Stimulated activated naive B cell treated with anti-CD40 and anti-IgM and Interleukin-4, amounts not matched to agents 10 μg/mL and 1 μg/mL and 100 μg/mL, for 72 hours (primary cell): Measurements from ENCODE around the gene TCF12.

Experiments used
- ATAC-seq, 2 donors: fragments of 150-1000 bp; cut with Tn5 transposase; replicated peaks; 2 replicates each; pipeline ENCODE4 v1.10.0; 2021; ENCODE audit warnings: moderate library complexity in 1 of 2
- DNase-seq: peaks from one replicate; pipeline ENCODE4 v3.0.0; 2021
- H3K27ac Mint-ChIP-seq: one replicate; pipeline ENCODE4 v1.8.0; 2022; ENCODE audit warnings: mild to moderate bottlenecking, mixed read lengths
- H3K27me3 Mint-ChIP-seq, 2 donors: one replicate each; pipeline ENCODE4 v1.8.0; 2022; ENCODE audit warnings: mixed read lengths in 2 of 2
- H3K36me3 Mint-ChIP-seq, 2 donors: one replicate each; pipeline ENCODE4 v1.8.0; 2022; ENCODE audit warnings: mixed read lengths in 2 of 2, mild to moderate bottlenecking in 1 of 2
- H3K4me1 Mint-ChIP-seq, 2 donors: one replicate each; pipeline ENCODE4 v1.8.0; 2022; ENCODE audit warnings: mixed read lengths in 2 of 2, mild to moderate bottlenecking in 1 of 2
- H3K4me3 Mint-ChIP-seq, 2 donors: one replicate each; pipeline ENCODE4 v1.8.0; 2022; ENCODE audit warnings: mild to moderate bottlenecking in 2 of 2, mixed read lengths in 2 of 2, moderate library complexity in 1 of 2
- H3K9me3 Mint-ChIP-seq, 2 donors: one replicate each; pipeline ENCODE4 v1.8.0; 2022; ENCODE audit warnings: mixed read lengths in 2 of 2, mild to moderate bottlenecking in 1 of 2

The TCF12 gene

DNA sequence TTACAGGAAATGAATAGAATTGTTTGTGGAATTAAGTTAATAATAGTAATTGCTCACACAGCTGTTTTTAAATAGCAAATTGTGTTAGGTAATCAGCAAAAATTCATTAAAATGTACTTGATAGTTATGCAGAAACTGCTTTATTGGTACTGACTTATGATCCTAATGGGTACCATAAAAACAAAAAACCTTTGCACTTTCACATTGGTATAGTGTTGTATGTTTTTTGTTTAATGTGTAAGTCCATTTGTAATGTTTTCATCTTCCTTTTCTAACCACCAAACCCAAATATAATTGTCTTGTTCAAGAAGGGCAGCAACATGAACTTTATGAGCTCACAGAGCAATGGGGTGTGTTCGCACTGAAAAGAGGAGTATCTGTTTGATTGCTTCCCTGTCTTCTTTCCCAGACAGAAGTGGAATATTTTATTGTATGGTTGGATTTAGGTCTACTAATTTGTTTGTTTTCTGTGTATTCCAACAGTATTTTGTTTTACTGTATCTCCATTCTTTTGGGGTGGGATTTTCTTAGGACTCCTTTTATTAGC lies 135.8 kb downstream of the TCF12 start:
- Mint-ChIP-seq H3K4me1 (peaks cover 31 to 62% of the 10 kb centered on the region in 2 donors), H3K27ac (peak overlapping the region; percentile 25), H3K9me3 (no peaks in the 10 kb centered on the region), H3K36me3 (peaks cover 3 to 11% of the 10 kb centered on the region in 2 donors), H3K4me3 (no peak overlapping the region), H3K27me3 (no peaks in the 10 kb centered on the region)
- no peak for DNase-seq
- no peak for ATAC-seq

DNA sequence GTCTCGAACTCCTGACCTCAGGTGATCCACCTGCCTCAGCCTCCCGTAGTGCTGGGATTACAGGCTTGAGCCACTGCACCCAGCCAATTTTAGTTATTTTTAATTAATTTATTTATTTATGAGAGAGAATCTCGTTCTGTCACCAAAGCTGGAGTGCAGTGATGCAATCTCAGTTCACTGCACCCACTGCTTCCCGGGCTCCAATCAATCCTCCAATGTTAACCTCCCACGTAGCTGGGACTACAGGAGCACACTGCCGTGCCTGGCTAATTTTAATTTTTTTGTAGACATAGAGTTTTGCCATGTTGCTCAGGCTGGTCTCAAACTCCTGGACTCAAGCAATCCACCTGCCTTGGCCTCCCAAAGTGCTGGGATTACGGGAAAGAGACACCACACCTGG lies 137.9 kb downstream of the TCF12 start:
- H3K27me3 Mint-ChIP-seq, result no peaks in the 10 kb centered on the region

DNA sequence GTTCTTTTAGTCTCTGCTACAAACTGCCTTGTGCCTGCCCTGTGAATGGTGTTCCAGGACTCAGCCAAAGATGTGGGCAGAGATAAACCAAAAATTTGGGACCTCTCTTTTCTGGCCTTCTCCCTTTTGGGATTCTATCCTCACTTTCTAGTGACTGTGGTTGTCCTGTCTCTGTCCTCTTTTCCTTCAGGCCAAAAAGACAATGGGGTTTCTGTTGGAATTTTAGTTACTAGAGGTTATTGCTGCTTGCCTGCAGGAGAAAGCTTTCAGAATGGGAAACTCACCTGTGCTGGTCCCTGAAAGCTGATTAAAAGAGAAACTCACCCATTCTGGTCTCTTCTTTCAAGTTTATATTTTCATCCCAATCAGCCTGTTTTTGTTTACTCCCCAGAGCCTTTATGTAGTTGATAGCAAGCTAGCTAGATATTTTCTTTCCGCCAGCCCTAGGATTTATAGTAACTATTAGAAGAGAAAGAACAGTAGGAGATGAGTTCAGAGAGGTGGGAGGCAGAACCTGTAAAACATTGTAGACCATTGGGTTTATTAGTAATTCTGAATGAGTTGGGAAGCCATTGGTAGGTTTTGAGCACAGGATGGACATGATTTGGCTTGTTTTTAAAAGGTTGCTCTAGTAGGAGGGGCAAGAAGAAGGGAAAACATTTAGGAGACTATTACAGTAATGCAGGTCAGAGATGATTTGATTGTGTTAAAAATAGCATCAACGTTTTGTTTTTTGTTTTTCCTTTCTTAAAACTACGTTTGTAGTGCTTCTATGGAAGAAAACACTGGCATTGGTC lies 138.9 kb downstream of the TCF12 start:
- DNase-seq (no peak), ATAC-seq (no peak)
- no peaks in the 10 kb centered on the region for H3K9me3 Mint-ChIP-seq
- H3K27me3 Mint-ChIP-seq, result no peaks in the 10 kb centered on the region
- H3K4me1 Mint-ChIP-seq, result peaks cover 21 to 51% of the 10 kb centered on the region in 2 donors
- H3K36me3 Mint-ChIP-seq, result peaks cover 0 to 5% of the 10 kb centered on the region in 2 donors
- no peak overlapping the region for H3K4me3 Mint-ChIP-seq
- H3K27ac Mint-ChIP-seq, result no peak overlapping the region

More for the DNA sequence above, 137.9 kb downstream of the TCF12 start:
- no peak for DNase-seq
- peaks cover 2 to 8% of the 10 kb centered on the region in 2 donors for H3K36me3 Mint-ChIP-seq
- H3K9me3 Mint-ChIP-seq, result no peaks in the 10 kb centered on the region
- H3K27ac Mint-ChIP-seq, result no peak overlapping the region
- peaks cover 27 to 61% of the 10 kb centered on the region in 2 donors for H3K4me1 Mint-ChIP-seq
- ATAC-seq, result no peak
- H3K4me3 Mint-ChIP-seq, result no peak overlapping the region

DNA sequence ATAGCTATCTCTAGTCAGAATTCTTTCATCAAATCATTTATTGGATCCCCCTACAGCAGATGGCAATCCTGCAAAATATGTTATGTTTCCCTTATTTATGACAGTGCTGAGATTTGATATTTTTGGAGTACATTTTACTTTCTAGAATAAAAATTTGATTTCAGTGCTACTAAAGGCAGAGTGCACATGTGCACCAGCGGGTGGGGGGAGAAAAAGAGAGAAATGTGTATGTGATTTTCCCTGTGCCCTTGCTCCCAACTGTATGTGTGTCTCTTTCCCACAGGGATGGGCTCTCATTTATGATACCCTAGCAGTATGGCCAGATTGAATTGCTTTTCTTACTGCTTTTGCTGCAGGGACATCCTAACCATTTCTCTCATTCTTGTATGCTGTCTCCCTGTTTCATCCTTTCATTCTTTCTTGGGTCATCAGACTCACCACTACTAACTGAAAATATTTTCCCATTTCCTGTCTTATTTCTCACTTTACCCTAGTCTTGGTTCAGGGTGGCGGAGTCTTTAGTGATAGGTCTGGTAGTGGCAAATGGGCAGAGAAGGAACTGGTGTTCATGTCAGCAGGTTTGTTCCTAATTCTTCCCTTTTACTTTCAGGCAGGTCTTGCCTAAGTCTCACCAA lies 140.7 kb downstream of the TCF12 start:
- H3K27ac Mint-ChIP-seq, result no peak overlapping the region
- ATAC-seq (no peak), DNase-seq (no peak)
- H3K9me3 Mint-ChIP-seq, result no peaks in the 10 kb centered on the region
- no peak overlapping the region for H3K4me3 Mint-ChIP-seq
- peaks cover 18 to 43% of the 10 kb centered on the region in 2 donors for H3K4me1 Mint-ChIP-seq
- H3K36me3 Mint-ChIP-seq, result peaks cover 3 to 11% of the 10 kb centered on the region in 2 donors
- no peaks in the 10 kb centered on the region for H3K27me3 Mint-ChIP-seq

DNA sequence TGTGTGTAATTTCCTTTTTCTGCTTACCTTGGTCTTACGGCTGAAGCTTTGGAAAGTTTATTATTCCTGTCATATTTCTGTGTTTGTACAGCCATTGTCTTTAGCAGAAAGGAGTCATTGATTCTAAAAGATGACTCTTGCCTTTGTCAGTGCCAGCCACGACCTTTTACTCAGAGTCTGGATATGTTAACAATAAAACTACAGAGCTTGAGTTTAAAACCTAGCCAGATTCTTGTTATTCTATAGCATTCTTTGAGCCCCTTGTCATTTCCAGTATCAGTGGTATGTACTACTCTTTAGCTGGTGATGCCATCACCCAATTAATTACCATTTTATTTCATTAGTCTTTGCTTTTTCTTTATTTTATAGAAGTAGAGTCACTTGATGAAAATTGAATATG lies 142.4 kb downstream of the TCF12 start:
- Mint-ChIP-seq H3K9me3 (no peaks in the 10 kb centered on the region), H3K27ac (no peak overlapping the region), H3K4me1 (peaks cover 16 to 35% of the 10 kb centered on the region in 2 donors), H3K27me3 (no peaks in the 10 kb centered on the region), H3K36me3 (peaks cover 6 to 9% of the 10 kb centered on the region in 2 donors), H3K4me3 (no peak overlapping the region)
- DNase-seq, result no peak
- ATAC-seq, result no peak

DNA sequence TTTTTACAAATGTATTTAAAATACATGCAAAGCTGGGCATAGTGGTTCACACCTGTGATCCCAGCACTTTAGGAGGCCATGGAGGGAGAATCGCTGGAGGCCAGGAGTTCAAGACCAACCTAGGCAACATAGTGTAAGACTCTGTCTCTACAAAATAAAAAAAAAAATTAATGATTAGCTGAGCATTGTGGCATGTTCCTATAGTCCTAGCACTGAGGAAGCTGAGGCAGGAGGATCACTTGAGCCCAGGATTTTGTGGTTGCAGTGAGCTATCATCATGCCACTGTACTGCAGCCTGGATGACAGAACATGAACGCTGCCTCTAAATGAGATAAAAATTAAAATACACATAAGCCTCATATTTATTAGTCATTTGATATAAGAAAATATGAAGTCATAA lies 142.8 kb downstream of the TCF12 start:
- DNase-seq (no peak), ATAC-seq (no peak)
- peaks cover 16 to 33% of the 10 kb centered on the region in 2 donors for H3K4me1 Mint-ChIP-seq
- no peaks in the 10 kb centered on the region for H3K27me3 Mint-ChIP-seq
- H3K9me3 Mint-ChIP-seq, result no peaks in the 10 kb centered on the region
- no peak overlapping the region for H3K27ac Mint-ChIP-seq
- peaks cover 6 to 9% of the 10 kb centered on the region in 2 donors for H3K36me3 Mint-ChIP-seq
- H3K4me3 Mint-ChIP-seq, result no peak overlapping the region

DNA sequence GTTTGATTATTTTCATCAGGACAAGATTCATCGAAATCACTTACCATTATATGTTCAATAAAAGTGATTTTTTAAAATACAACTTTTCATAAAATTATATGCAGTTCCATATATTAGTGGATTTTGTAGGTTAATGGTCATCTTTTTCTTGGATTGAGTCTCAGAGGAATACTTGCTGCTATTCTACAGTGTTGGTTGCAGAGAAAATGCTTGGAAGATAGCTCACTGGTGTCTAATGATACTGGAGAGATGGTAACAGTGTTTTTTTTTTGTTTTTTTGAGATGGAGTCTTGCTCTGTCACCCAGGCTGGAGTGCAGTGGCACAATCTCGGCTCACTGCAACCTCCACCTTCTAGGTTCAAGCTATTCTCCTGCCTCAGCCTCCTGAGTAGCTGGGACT lies 143.3 kb downstream of the TCF12 start:
- Mint-ChIP-seq H3K27ac (no peak overlapping the region), H3K27me3 (no peaks in the 10 kb centered on the region), H3K36me3 (peaks cover 6 to 9% of the 10 kb centered on the region in 2 donors), H3K4me1 (peaks cover 16 to 31% of the 10 kb centered on the region in 2 donors), H3K9me3 (no peaks in the 10 kb centered on the region), H3K4me3 (no peak overlapping the region)
- no peak for DNase-seq
- no peak for ATAC-seq

DNA sequence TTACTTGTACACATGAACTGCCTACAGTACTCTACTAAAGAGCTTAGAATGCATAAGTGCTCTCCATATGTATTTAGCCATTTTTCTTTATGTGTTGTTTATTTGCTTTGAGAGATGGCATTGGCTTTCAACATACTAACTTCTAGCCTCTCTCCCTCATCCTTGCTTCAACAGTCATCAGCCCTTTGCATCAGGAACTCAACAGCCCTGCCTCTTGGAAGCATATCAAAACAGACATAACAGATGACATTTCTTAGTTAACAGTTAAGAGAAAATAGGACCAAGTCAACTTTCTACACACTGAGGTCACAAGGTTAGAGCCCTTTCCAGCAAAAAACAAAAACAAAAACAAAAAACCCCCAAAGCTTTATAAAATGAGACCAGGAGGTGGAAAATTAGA lies 145.6 kb downstream of the TCF12 start:
- no peaks in the 10 kb centered on the region for H3K27me3 Mint-ChIP-seq
- no peaks in the 10 kb centered on the region for H3K9me3 Mint-ChIP-seq
- H3K4me3 Mint-ChIP-seq, result no peak overlapping the region
- H3K36me3 Mint-ChIP-seq, result peaks cover 9 to 13% of the 10 kb centered on the region in 2 donors
- no peak for ATAC-seq
- no peak overlapping the region for H3K27ac Mint-ChIP-seq
- H3K4me1 Mint-ChIP-seq, result peaks cover 12 to 30% of the 10 kb centered on the region in 2 donors
- no peak for DNase-seq

DNA sequence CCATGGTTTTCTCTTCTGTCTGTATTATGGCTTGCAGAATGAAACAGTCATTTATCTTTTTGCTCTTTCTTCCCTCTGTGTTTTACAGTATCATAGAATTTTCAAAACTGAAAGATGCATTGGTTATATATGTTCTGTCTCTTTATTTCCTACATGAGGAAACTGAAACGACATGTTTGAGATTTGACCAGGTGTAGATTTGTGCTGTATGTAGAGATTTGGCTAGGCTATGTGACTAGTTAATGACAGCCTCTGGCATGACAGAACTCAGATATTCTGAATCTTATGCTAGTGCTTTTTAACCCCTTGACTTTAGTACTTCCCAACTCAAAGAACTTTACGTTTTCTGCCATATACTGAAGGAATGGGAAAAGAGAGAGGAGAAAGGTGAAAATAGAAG lies 151.0 kb downstream of the TCF12 start:
- no peak overlapping the region for H3K4me3 Mint-ChIP-seq
- H3K27me3 Mint-ChIP-seq, result no peaks in the 10 kb centered on the region
- DNase-seq, result no peak
- H3K27ac Mint-ChIP-seq, result no peak overlapping the region
- H3K36me3 Mint-ChIP-seq, result peaks cover 3 to 4% of the 10 kb centered on the region in 2 donors
- peaks cover 13 to 49% of the 10 kb centered on the region in 2 donors for H3K4me1 Mint-ChIP-seq
- H3K9me3 Mint-ChIP-seq, result no peaks in the 10 kb centered on the region
- ATAC-seq, result no peak

DNA sequence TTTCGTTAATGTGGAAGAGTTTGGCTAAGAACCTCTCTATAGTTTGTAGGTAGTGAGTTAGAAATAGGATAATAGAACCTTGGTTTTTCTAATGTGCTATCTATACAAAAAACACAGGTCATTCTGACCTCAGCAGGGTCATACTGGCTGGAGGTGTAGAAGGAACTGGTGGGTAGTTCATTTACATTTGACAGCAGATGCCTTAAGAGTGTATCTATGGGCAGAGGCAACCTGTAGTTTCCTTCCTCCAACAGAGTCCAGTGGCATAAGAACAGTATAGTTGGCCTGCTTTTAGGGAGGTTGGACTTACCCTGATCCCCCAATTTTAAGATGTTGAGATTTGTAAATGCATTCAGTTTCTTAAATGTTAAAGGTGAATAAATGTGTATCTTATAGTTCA lies 152.2 kb downstream of the TCF12 start:
- H3K27ac Mint-ChIP-seq, result no peak overlapping the region
- H3K4me3 Mint-ChIP-seq, result no peak overlapping the region
- H3K4me1 Mint-ChIP-seq, result peaks cover 15 to 58% of the 10 kb centered on the region in 2 donors
- ATAC-seq, result no peak
- peaks cover 3 to 6% of the 10 kb centered on the region in 2 donors for H3K36me3 Mint-ChIP-seq
- no peaks in the 10 kb centered on the region for H3K27me3 Mint-ChIP-seq
- no peaks in the 10 kb centered on the region for H3K9me3 Mint-ChIP-seq
- DNase-seq, result no peak

DNA sequence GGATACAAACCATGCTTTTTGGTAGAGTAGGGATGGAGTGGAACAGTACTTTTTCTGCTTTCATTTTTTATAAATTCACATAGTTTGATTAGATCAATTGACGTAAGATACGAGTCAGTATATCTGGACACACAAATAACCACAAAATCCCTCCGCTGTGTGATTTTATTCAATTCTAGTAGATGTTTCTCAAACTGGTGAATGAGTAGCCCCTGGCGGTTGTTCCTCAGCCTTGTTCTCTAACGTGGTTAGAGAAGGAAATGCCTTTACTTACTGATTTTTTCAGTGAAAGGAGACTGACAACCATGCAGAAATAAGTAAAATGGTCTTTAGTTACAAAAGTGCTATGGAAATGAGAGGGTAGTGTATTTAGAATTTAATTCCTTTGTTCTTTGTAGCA lies 161.0 kb downstream of the TCF12 start:
- DNase-seq (no peak), ATAC-seq (peak in 1 of 2 donors; percentile 44)
- no peaks in the 10 kb centered on the region for H3K27me3 Mint-ChIP-seq
- H3K9me3 Mint-ChIP-seq, result no peaks in the 10 kb centered on the region
- H3K36me3 Mint-ChIP-seq, result peaks cover 0 to 7% of the 10 kb centered on the region in 2 donors
- peaks cover 15 to 30% of the 10 kb centered on the region in 2 donors for H3K4me1 Mint-ChIP-seq
- H3K4me3 Mint-ChIP-seq, result peak overlapping the region in 1 of 2 donors; percentile 59
- H3K27ac Mint-ChIP-seq, result peak overlapping the region; percentile 53

DNA sequence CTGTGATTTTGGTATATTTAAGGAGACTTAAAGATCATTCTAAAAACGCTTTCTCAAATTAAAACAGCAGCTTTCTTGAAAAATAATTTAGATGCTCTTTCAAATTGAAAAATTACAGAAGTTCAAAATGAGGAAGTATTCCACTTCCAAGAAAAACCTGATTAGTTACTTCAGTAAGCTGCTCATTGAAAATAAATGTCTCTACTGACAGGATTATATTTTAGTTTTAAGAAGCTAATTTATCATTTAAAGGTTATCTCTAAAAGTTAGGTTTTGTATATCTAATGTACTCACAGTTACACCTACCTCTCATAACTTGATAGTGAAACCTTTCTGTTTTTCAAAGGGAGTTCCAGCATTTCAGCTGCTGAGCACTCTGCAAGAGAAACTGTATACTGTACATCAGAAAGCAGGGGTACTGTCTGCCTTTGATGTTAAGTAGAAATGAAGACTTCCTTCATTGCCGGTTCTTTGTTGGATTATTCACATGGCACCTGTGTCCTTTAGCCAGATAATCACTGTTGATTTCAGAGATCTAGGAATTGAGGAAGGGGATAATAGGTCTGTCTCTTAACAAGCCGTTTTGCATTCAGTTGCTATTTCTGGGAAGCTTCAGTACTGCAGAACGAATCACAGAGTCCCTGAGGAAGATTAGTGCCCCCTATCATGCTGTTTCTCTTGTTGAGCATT lies 161.6 kb downstream of the TCF12 start:
- H3K27me3 Mint-ChIP-seq, result no peaks in the 10 kb centered on the region
- no peaks in the 10 kb centered on the region for H3K9me3 Mint-ChIP-seq
- peaks cover 0 to 7% of the 10 kb centered on the region in 2 donors for H3K36me3 Mint-ChIP-seq
- peaks cover 14 to 26% of the 10 kb centered on the region in 2 donors for H3K4me1 Mint-ChIP-seq
- no peak for DNase-seq
- H3K4me3 Mint-ChIP-seq, result peak overlapping the region in 1 of 2 donors; percentile 56
- ATAC-seq, result peak; percentile 63 to 71
- H3K27ac Mint-ChIP-seq, result no peak overlapping the region

DNA sequence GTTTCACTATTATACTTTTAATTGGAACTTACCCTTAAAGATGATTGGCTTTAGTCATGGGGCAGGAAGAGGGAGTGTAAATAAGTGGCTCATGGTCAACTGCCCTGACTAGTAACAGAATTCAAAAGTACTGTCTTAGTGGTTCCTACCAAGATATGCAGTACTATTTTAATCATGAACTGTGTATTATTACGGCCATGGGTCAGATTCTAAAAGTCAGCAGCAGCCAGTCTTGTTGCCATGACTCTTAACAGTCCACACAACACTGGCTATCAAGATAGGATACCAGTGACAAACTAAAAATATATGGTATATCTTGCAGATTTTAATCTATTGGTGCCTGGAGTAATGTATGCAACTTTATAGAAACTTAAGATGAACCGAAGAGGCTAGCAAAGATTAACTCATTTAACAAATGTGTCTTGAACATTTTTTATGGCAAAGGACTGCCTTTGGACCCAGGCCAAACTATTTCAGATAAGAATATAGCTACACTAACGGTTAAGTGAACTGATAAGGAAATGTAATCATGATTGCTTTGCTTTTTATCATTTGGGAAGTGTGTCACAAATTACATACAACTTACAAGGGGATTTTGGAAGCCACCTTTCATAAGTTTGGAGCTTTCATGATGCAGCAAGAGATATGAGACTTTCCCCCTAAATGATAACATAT lies 163.7 kb downstream of the TCF12 start:
- ATAC-seq (no peak), DNase-seq (no peak)
- no peak overlapping the region for H3K27ac Mint-ChIP-seq
- H3K4me3 Mint-ChIP-seq, result no peak overlapping the region
- peaks cover 10 to 17% of the 10 kb centered on the region in 2 donors for H3K4me1 Mint-ChIP-seq
- no peaks in the 10 kb centered on the region for H3K9me3 Mint-ChIP-seq
- peaks cover 0 to 3% of the 10 kb centered on the region in 2 donors for H3K36me3 Mint-ChIP-seq
- H3K27me3 Mint-ChIP-seq, result no peaks in the 10 kb centered on the region

DNA sequence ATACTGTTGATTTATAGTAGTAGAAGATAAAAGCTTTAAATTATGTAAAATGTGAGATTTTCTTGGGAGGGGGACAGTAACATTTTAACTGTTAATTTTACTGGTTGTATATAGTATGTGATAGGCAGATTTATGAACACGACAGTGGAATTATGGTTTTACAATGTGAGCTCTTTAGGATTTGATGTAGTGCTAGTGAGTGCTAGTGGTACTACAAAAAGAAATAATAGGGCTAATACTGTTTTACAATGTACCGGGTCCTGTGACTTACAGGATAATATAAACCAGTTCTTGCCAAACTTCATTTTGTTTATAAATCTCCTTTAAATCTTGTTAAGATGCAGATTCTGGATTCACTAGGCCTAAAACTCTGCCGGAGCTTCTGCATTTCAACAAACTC lies 165.7 kb downstream of the TCF12 start:
- no peak for ATAC-seq
- no peak for DNase-seq
- H3K27me3 Mint-ChIP-seq, result no peaks in the 10 kb centered on the region
- H3K27ac Mint-ChIP-seq, result no peak overlapping the region
- H3K36me3 Mint-ChIP-seq, result peaks cover 0 to 3% of the 10 kb centered on the region in 2 donors
- H3K4me3 Mint-ChIP-seq, result no peak overlapping the region
- no peaks in the 10 kb centered on the region for H3K9me3 Mint-ChIP-seq
- H3K4me1 Mint-ChIP-seq, result peaks cover 14 to 26% of the 10 kb centered on the region in 2 donors
